HepG2 (cell line): Measurements from ENCODE around the gene PCDHGA7. TPM values are rescaled to one million over a fixed set of nuclear protein-coding genes. Genes with fewer than 3 reads are reported as not detected.

Experiments
- ATAC-seq: fragments of 200-7000 bp; cut with Tn5 transposase; 3 replicates; pipeline ENCODE4 v1.9.1; 2020; ENCODE audit warnings: mild to moderate bottlenecking, moderate library complexity
- BruUV-seq: library from RNA; stranded (reverse); fragments of 400-500 nt; replicated peaks from 2 replicates; lab custom pipeline; 2021; lab: Mats Ljungman, UMichigan
- CTCF ChIA-PET: fragments of 300-600 bp; formaldehyde crosslinking; extraction: SDS; loops from one replicate; lab custom pipeline; 2021; ENCODE audit warnings: low total read pairs, inconsistent platforms, low intra/inter-chr PET ratio; lab: Yijun Ruan, JAX
- POLR2A ChIA-PET: fragments of 350-600 bp; sonication (Branson Sonifier 250); formaldehyde crosslinking; loops from one replicate; lab custom pipeline; 2020; ENCODE audit warnings: antibody characterized with exemption, inconsistent platforms; lab: Yijun Ruan, JAX
- DNase-seq: peaks from one replicate; pipeline ENCODE4 v3.0.0-alpha.2; 2015; ENCODE audit warnings: low spot score
- FAIRE-seq: peaks from 3 replicates; lab custom pipeline; 2011; peaks lifted over from hg19 to GRCh38; lab: Jason Lieb, UNC
- H2AFZ ChIP-seq: one replicate; pipeline ENCODE4 v1.6.1; 2011; ENCODE audit warnings: low read length, inconsistent platforms
- H3K27ac ChIP-seq: fragments of 300-600 bp; 3 replicates; pipeline ENCODE4 v1.8.0; 2011; ENCODE audit warnings: mixed run types, mild to moderate bottlenecking, mixed read lengths, low read length, inconsistent platforms; ENCODE audit not compliant: insufficient read depth; ENCODE audit errors: extremely low read length
- H3K27me3 ChIP-seq, 2 experiments: fragments of 200-600 bp in 1 of 2; 2 replicates in 1 of 2; 3 replicates in 1 of 2; pipeline versions ENCODE4 v1.6.0 to v1.8.0; 2011; ENCODE audit warnings: low read length in 2 of 2, mild to moderate bottlenecking in 2 of 2, moderate library complexity in 2 of 2, inconsistent platforms in 1 of 2; ENCODE audit not compliant: insufficient read depth in 2 of 2, control insufficient read depth in 1 of 2
- H3K36me3 ChIP-seq, 2 experiments: fragments of 200-600 bp in 1 of 2; replicated peaks in 1 of 2; 2 replicates in 1 of 2; 3 replicates in 1 of 2; pipeline versions ENCODE4 v1.5.1 to v1.8.0; 2011; ENCODE audit warnings: low read length in 2 of 2, inconsistent platforms in 1 of 2; ENCODE audit not compliant: insufficient read depth in 2 of 2, control insufficient read depth in 1 of 2
- H3K4me1 ChIP-seq: 2 replicates; pipeline ENCODE4 v1.5.1; 2012; ENCODE audit warnings: low read length, inconsistent platforms; ENCODE audit not compliant: insufficient read depth
- H3K4me2 ChIP-seq: 2 replicates; pipeline ENCODE4 v1.6.0; 2011; ENCODE audit warnings: low read depth, low read length, inconsistent platforms
- H3K4me3 ChIP-seq, 3 experiments: fragments of 200-600 bp in 1 of 3; sonication (generic), shearing (Covaris generic) in 1 of 3; replicated peaks in 1 of 3; 2 replicates each; pipeline ENCODE4 v1.5.1; 2011 to 2016; ENCODE audit warnings: low read length in 3 of 3, inconsistent platforms in 2 of 3, low read depth in 2 of 3, mild to moderate bottlenecking in 2 of 3, control low read depth in 1 of 3, mixed read lengths in 1 of 3; ENCODE audit not compliant: insufficient read depth in 1 of 3
- H3K79me2 ChIP-seq: one replicate; pipeline ENCODE4 v1.6.1; 2011; ENCODE audit warnings: low read length, inconsistent platforms; ENCODE audit not compliant: insufficient read depth
- H3K9ac ChIP-seq: 2 replicates; pipeline ENCODE4 v1.6.0; 2011; ENCODE audit warnings: mild to moderate bottlenecking, low read depth, low read length, inconsistent platforms; ENCODE audit not compliant: insufficient read depth
- H3K9me3 ChIP-seq: 2 replicates; pipeline ENCODE4 v1.5.1; 2012; ENCODE audit warnings: mild to moderate bottlenecking, low read length
- H4K20me1 ChIP-seq: 2 replicates; pipeline ENCODE4 v1.6.0; 2011; ENCODE audit warnings: inconsistent platforms, mild to moderate bottlenecking, low read length, moderate library complexity; ENCODE audit not compliant: insufficient read depth
- EZH2 ChIP-seq: conservative IDR thresholded peaks from 2 replicates; pipeline ENCODE4 v1.6.1; 2012; ENCODE audit warnings: mild to moderate bottlenecking, low read depth, low read length, moderate library complexity
- KLF12 ChIP-seq: sonication (generic); formaldehyde crosslinking; IDR thresholded peaks from 2 replicates; pipeline ENCODE4 v1.4.0; 2020; ENCODE audit warnings: missing genetic modification reagents, borderline replicate concordance
- MEIS1 ChIP-seq: sonication (generic); formaldehyde crosslinking; IDR thresholded peaks from 2 replicates; pipeline ENCODE4 v1.9.0; 2021; ENCODE audit warnings: mild to moderate bottlenecking, missing genetic modification reagents, moderate library complexity, borderline replicate concordance
- POLR2A ChIP-seq, 2 experiments: IDR thresholded peaks; 2 replicates each; pipeline ENCODE4 v1.6.1; 2011; ENCODE audit warnings: low read depth in 2 of 2, low read length in 2 of 2, mild to moderate bottlenecking in 1 of 2, moderate library complexity in 1 of 2; ENCODE audit not compliant: insufficient read depth in 1 of 2
- RFX3 ChIP-seq: IDR thresholded peaks from 2 replicates; pipeline ENCODE4 v1.6.1; 2016; ENCODE audit warnings: missing biosample characterization, missing genetic modification reagents
- SALL2 ChIP-seq: sonication (generic); formaldehyde crosslinking; IDR thresholded peaks from 2 replicates; pipeline ENCODE4 v1.8.1; 2023; ENCODE audit warnings: mild to moderate bottlenecking, missing genetic modification reagents, inconsistent platforms
- TEAD3 ChIP-seq: optimal IDR thresholded peaks from 2 replicates; pipeline ENCODE3; 2016; ENCODE audit warnings: borderline replicate concordance
- TRIM24 ChIP-seq: sonication (generic); formaldehyde crosslinking; IDR thresholded peaks from 2 replicates; pipeline ENCODE4 v1.8.0; 2022; ENCODE audit warnings: mild to moderate bottlenecking, missing genetic modification reagents
- XBP1 ChIP-seq: sonication (generic); formaldehyde crosslinking; IDR thresholded peaks from 2 replicates; pipeline ENCODE4 v1.5.0; 2020; ENCODE audit warnings: missing genetic modification reagents
- ZNF260 ChIP-seq: sonication (generic); formaldehyde crosslinking; IDR thresholded peaks from 2 replicates; pipeline ENCODE4 v1.4.0; 2020; ENCODE audit warnings: missing genetic modification reagents, low read depth, mild to moderate bottlenecking, borderline replicate concordance
- ZNF737 ChIP-seq: sonication (generic); formaldehyde crosslinking; IDR thresholded peaks from 2 replicates; pipeline ENCODE4 v1.5.0; 2020; ENCODE audit warnings: missing genetic modification reagents, mild to moderate bottlenecking, borderline replicate concordance
- ZNF749 ChIP-seq: sonication (generic); formaldehyde crosslinking; IDR thresholded peaks from 2 replicates; pipeline ENCODE4 v1.8.0; 2022; ENCODE audit warnings: mild to moderate bottlenecking, missing genetic modification reagents, moderate library complexity, borderline replicate concordance
- ZNF773 ChIP-seq: sonication (generic); formaldehyde crosslinking; IDR thresholded peaks from 2 replicates; pipeline ENCODE4 v1.4.0; 2020; ENCODE audit warnings: missing genetic modification reagents, borderline replicate concordance
- ZNF784 ChIP-seq: sonication (generic); formaldehyde crosslinking; IDR thresholded peaks from 2 replicates; pipeline ENCODE4 v1.5.1; 2020; ENCODE audit warnings: missing genetic modification reagents, mild to moderate bottlenecking, borderline replicate concordance
- ZNF800 ChIP-seq: sonication (generic); formaldehyde crosslinking; IDR thresholded peaks from 2 replicates; pipeline ENCODE4 v1.4.0; 2020; ENCODE audit warnings: missing genetic modification reagents
- ZNF879 ChIP-seq: sonication (generic); formaldehyde crosslinking; IDR thresholded peaks from 2 replicates; pipeline ENCODE4 v1.8.1; 2023; ENCODE audit warnings: missing genetic modification reagents
- WGBS: methylation state at CpG from one replicate; pipeline ENCODE4 v1.1.6; 2017; ENCODE audit warnings: low lambda C conversion rate; 5-methylcytosine and 5-hydroxymethylcytosine counted together
- in situ Hi-C: cut with HindIII; loops from 2 replicates; pipeline ENCODE4 v1.10.0; 2017; ENCODE audit warnings: low pct_unique_long_range_greater_than_20kb; ENCODE audit not compliant: extremely low pct_ligation_motif_present
- intact Hi-C: fragments of 100-400 bp; cut with micrococcal nuclease; formaldehyde crosslinking; loops from one replicate; pipeline ENCODE4 v1.10.0; 2022; ENCODE audit not compliant: unreplicated experiment
- polyA plus RNA-seq, 8 experiments: library from polyadenylated mRNA; depleted of rRNA in 3 of 8; stranded (reverse) in 7 of 8; unstranded in 1 of 8; fragments of >200 nt; fragmentation: Illumina TruSeq in 4 of 8; extraction: Trizol in 4 of 8; gene quantifications; 2 replicates each; pipeline versions ENCODE4 v1.2.1 to v1.2.3, GENCODE V29; 2011 to 2016; ENCODE audit warnings: low read depth in 4 of 8, missing spikeins in 1 of 8, mixed read lengths in 1 of 8; ENCODE audit not compliant: insufficient read depth in 1 of 8
- total RNA-seq, 5 experiments: library from RNA; depleted of rRNA; stranded (reverse); fragments of >200 nt; fragmentation: Illumina TruSeq; extraction: Trizol; gene quantifications; 2 replicates each; pipeline ENCODE4 v1.2.3, GENCODE V29; 2016; ENCODE audit warnings: low read depth in 1 of 5
- TF ChIP-seq, protein P1 (sequence below): sonication (generic); formaldehyde crosslinking; IDR thresholded peaks from 2 replicates; pipeline ENCODE4 v1.8.0; 2022; ENCODE audit warnings: missing genetic modification reagents, mild to moderate bottlenecking, inconsistent platforms, borderline replicate concordance
- TF ChIP-seq, protein P2 (sequence below): sonication (generic); formaldehyde crosslinking; IDR thresholded peaks from 2 replicates; pipeline ENCODE4 v1.4.0; 2020; ENCODE audit warnings: missing genetic modification reagents
- TF ChIP-seq, protein P3 (sequence below): sonication (generic); formaldehyde crosslinking; IDR thresholded peaks from 2 replicates; pipeline ENCODE4 v1.8.1; 2023; ENCODE audit warnings: mild to moderate bottlenecking, inconsistent platforms, moderate library complexity, missing genetic modification reagents, borderline replicate concordance

The PCDHGA7 gene
- total and polyA plus RNA-seq, 2 of the 13 experiments (the other 11 are each of a cell fraction or from before 2014, with no cell fraction given), result 0.11 to 0.31 TPM

GRCh38 chr5:141355641-141356040 lies 26.9 kb upstream of the PCDHGA7 start:
- no TSS peak for BruUV-seq
- ChIA-PET CTCF (no interaction called here), POLR2A (no interaction called here)
- no peaks in the 10 kb centered on the region for H4K20me1 ChIP-seq
- intact Hi-C loops (loop anchor here (10.0 kb wide), 1 partner anchor 169 kb away; no protein-coding TSS in a partner anchor), in situ Hi-C loops (loop anchor here (10.0 kb wide), 1 partner anchor 169 kb away; no protein-coding TSS in a partner anchor)
- DNase-seq, result no peak
- H3K27me3 ChIP-seq, result no peaks in the 10 kb centered on the region
- H2AFZ ChIP-seq, result no peak overlapping the region
- no peaks in the 10 kb centered on the region for H3K36me3 ChIP-seq
- WGBS, result 85% methylated on average over 24 of the region's 24 CpGs
- peaks cover 24% of the 10 kb centered on the region for H3K9me3 ChIP-seq
- no peak overlapping the region for H3K4me2 ChIP-seq
- ATAC-seq, result no peak
- no peak overlapping the region for H3K27ac ChIP-seq
- no peaks in the 10 kb centered on the region; the same call in 1 of the 2 replicates for H3K4me1 ChIP-seq
- no peak for FAIRE-seq
- no peaks in the 10 kb centered on the region for H3K79me2 ChIP-seq
- no peak overlapping the region for H3K4me3 ChIP-seq
- no peak overlapping the region for H3K9ac ChIP-seq
- TF ChIP-seq ZNF749 (no peak), ZNF784 (no peak), POLR2A (IDR thresholded peaks at IDR 0.05; ENCODE audit: insufficient read depth in 1 of 2, low read depth in 2 of 2, low read length in 2 of 2) (no peak), ZNF800 (CRISPR knock-in tag) (no peak), EZH2 (no peak), MEIS1 (no peak), XBP1 (CRISPR knock-in tag) (no peak), ZNF879 (CRISPR knock-in tag) (no peak), SALL2 (CRISPR knock-in tag) (no peak), ZNF773 (no peak), ZNF737 (no peak), KLF12 (CRISPR knock-in tag) (no peak), ZNF260 (no peak), TRIM24 (no peak), RFX3 (CRISPR knock-in tag) (no peak), TEAD3 (CRISPR knock-in tag) (no peak)
- TF ChIP-seq, protein P1, sequence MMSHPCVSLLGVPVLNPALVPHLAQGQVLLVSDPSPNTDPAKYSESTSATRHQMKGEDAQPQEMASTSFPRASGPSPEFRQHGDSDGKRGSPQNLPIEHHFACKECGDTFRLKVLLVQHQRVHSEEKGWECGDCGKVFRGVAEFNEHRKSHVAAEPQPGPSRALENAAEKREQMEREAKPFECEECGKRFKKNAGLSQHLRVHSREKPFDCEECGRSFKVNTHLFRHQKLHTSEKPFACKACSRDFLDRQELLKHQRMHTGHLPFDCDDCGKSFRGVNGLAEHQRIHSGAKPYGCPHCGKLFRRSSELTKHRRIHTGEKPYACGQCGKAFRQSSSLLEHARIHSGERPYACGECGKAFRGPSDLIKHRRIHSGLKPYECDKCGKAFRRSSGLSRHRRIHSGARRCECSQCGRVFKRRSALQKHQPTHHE (CRISPR knock-in tag), result no peak
- TF ChIP-seq, protein P2, sequence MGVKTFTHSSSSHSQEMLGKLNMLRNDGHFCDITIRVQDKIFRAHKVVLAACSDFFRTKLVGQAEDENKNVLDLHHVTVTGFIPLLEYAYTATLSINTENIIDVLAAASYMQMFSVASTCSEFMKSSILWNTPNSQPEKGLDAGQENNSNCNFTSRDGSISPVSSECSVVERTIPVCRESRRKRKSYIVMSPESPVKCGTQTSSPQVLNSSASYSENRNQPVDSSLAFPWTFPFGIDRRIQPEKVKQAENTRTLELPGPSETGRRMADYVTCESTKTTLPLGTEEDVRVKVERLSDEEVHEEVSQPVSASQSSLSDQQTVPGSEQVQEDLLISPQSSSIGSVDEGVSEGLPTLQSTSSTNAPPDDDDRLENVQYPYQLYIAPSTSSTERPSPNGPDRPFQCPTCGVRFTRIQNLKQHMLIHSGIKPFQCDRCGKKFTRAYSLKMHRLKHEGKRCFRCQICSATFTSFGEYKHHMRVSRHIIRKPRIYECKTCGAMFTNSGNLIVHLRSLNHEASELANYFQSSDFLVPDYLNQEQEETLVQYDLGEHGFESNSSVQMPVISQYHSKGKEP (CRISPR knock-in tag), result no peak
- TF ChIP-seq, protein P3, sequence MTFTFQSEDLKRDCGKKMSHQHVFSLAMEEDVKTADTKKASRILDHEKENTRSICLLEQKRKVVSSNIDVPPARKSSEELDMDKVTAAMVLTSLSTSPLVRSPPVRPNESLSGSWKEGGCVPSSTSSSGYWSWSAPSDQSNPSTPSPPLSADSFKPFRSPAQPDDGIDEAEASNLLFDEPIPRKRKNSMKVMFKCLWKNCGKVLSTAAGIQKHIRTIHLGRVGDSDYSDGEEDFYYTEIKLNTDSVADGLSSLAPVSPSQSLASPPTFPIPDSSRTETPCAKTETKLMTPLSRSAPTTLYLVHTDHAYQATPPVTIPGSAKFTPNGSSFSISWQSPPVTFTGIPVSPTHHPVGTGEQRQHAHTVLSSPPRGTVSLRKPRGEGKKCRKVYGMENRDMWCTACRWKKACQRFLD (CRISPR knock-in tag), result no peak
